ENCODE data around the gene ZFR2.

- TF ChIP-seq CTCF (IDR thresholded peaks at IDR 0.05; ENCODE audit: low read depth, low read length, poor library complexity, severe bottlenecking) (no peak), EZH2phosphoT487 (IDR thresholded peaks at IDR 0.05; ENCODE audit: borderline replicate concordance, low read length) (no peak)
Observed at GRCh38 chr19:3827306-3827705, 41.5 kb downstream of the ZFR2 start.
